Measurements from ENCODE around the gene RNF32.
"Not testable (repeated sequence)": the region's sequence is repeated elsewhere in the genome, so short reads cannot be mapped to it uniquely, and the experiment has no call there.

RNF32 gene

DNA sequence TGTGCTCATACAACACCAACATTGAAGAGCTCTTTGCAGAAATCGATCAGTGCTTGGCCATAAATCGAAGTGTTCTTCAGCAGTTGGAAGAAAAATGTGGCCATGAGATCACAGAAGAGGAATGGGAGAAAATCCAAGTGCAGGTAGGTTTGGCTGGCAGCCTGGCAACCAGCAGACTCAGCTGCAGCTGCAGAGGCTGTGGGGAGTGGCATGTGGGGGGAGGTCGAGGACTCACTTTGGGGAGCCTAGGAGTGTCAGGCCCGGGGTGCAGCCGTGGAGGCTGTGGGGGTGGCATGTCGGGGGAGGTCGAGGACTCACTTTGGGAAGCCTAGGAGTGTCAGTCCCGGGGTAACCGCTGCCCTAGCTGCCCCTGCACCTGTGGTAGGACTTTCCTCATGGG, 35.1 kb downstream of the RNF32 start:
- DNase-seq (ENCODE audit: low spot score) = no peak

DNA sequence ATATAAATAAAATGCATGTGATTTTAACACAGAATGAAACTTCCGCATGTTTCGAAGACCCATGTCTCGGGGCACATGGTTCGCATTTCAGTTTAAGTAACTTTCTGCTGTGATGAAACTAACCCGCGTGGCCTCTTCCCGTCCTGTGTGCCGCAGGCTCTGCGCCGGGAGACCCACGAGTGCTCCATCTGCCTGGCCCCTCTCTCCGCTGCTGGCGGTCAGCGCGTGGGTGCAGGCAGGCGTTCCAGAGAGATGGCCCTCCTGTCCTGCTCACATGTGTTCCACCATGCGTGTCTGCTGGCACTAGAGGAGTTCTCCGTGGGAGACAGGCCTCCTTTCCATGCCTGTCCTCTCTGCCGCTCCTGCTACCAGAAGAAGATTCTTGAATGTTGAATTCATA, 35.7 kb downstream of the RNF32 start:
- DNase-seq (ENCODE audit: low spot score) = no peak

DNA sequence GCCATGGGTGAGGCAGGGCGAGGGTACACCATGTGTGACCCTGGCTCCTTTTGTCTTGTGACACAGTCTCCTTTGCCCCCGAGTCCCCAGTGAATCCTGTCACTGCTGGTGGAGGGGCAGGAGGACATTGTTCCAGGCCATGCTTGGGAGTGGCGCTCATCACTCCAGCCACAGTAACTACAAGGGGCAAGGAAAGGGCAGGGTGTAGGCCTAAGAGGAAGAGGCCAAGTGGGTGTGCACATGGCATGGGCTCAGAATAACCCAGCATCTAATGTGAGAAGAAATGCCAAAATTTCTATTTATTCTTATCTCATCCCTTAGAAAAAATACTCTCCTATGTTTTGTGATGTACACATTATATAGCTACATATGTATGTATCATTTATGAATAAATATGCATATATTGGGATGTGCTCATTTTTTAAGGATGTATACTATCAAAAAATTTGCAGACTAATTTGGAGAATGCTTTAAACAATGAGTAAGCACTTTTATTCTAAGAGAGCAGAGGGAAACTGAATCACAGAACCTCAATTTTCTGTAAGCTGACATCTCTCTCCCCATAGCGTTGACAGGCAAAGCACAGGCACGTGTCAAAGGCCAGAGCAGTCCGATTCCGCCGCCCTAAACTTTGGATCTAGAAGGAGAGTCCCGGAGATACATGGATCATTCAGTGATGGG, 36.9 kb downstream of the RNF32 start:
- no peak for DNase-seq (ENCODE audit: low spot score)

DNA sequence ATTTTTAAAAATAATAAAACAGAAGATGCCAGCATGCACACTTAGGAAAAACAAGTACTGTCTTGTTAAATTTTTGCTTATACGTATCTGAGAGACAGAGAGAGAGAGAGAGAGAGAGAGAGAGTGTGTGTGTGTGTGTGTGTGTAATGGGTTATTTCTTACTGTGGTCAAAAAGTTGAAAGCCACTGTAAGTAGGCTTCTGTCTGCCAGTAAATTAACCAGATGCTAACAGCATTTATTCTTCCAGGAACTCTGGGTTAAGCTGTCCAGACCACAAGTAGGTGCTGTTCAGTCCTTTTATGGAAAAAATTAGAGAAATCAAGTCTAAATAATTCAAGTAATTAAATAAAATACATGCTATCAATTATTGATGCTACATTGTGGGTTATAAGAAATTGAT, 39.7 kb downstream of the RNF32 start:
- DNase-seq (ENCODE audit: low spot score) = no peak

DNA sequence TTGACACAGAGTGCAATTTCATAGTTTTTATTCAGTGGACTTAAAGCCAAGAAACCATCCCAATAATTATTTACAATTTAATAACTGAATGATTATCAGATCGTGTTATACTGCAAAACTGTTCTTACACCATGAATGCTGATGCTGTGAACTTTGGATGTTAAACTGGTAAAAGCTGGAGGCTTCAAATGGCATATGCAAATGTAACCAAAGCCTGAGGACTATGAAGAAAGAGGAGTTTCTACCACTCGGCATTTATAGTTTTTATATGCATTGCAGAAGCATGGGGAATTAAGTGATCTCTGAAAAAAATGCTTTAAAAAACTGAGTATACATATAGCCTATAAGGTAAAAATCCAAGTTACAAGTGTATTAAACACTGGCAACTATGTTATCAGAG, 42.4 kb downstream of the RNF32 start:
- no peak for DNase-seq (ENCODE audit: low spot score)

DNA sequence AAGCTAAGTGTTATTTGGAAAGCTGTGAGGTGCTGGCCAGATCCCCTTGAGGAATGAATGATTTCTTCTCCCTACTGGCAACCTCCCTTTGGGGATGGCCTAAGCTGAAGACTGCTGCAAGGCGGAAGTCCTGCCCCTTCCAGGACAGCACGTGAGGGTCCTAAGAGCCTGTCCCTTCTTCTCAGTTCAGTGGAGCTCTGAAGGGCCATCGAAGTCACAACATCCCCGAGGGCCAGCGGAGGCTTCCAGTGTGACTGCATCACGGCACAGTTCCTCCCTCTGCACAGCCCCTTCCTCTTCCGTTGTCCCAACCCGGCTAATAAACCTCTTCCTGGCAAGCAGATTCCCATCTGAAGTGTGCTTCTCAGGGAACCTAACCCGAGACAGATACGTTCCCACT, 43.7 kb downstream of the RNF32 start:
- DNase-seq (ENCODE audit: low spot score) = no peak

- DNase-seq (ENCODE audit: low spot score) = no peak
Observed at GRCh38 chr7:156684661-156685060, 44.1 kb downstream of the RNF32 start.

DNA sequence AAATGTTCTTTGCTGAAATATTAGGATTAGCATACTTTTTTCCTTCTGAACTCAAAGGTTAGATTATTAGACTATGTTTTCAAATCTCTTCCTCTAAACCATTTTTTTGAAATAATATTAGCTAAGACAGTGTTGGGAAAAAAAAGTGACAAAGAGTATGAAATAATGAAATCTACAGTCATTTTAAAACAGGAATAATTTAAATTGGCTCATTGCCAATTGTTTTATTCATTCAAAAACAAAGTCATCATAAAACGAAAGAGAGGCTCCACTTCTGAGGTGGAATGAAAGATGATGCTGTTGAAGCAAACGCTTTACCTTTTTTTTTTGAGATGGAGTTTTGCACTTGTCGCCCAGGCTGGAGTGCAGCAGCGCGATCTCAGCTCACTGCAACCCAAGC, 51.2 kb downstream of the RNF32 start:
- DNase-seq (ENCODE audit: low spot score) = no peak

GRCh38 chr7:156692849-156693248, 52.3 kb downstream of the RNF32 start:
- no peak for DNase-seq (ENCODE audit: low spot score)

- DNase-seq (ENCODE audit: low spot score) = no peak
Observed at GRCh38 chr7:156693627-156694026, 53.1 kb downstream of the RNF32 start.

DNA sequence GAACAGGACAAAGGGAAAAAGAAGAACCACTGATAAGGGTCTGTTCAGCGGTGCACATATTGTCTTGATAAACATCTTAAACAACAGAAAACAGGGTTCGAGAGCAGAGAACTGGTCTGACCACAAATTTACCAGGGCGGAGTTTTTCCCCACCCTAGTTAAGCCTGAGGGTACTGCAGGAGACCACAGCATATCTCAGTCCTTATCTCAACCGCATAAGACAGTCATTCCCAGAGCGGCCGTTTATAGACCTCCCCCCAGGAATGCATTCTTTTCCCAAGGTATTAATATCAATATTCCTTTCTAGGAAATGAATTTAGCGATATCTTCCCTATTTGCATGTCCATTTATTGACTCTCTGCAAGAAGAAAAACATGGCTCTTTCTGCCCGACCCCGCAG, 56.7 kb downstream of the RNF32 start:
- DNase-seq (ENCODE audit: low spot score) = not testable (repeated sequence)

GRCh38 chr7:156698512-156698911, 57.9 kb downstream of the RNF32 start:
- DNase-seq (ENCODE audit: low spot score) = not testable (repeated sequence)

- DNase-seq (ENCODE audit: low spot score) = not testable (repeated sequence)
Observed at GRCh38 chr7:156701787-156702186, 61.2 kb downstream of the RNF32 start.

GRCh38 chr7:156702399-156702798, 61.8 kb downstream of the RNF32 start:
- DNase-seq (ENCODE audit: low spot score) = no peak

- DNase-seq (ENCODE audit: low spot score) = no peak
Observed at GRCh38 chr7:156703209-156703608, 62.6 kb downstream of the RNF32 start.

GRCh38 chr7:156703773-156704482, 63.4 kb downstream of the RNF32 start:
- no peak for DNase-seq (ENCODE audit: low spot score)

- DNase-seq (ENCODE audit: low spot score) = no peak
Observed at GRCh38 chr7:156722043-156722826, 81.7 kb downstream of the RNF32 start.

DNA sequence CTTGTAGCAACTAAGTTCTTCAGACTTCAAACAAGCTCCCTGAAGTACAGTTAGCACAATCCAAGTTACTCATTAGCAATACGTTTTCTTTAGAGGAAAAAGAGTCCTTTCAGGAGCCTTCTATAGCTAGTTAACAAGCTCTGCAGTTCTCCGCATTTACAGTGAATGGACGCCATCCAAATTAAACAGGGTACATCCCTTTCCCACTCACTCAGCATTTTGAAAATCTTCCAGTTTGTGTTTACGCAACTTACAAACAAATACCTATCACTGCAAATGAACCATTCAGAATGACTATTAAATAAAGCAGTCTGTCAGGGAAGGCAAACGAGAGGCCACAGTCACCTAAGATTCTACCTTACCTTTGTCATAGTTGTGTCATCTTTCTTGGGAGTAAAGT, 84.5 kb downstream of the RNF32 start:
- DNase-seq (ENCODE audit: low spot score) = no peak

DNA sequence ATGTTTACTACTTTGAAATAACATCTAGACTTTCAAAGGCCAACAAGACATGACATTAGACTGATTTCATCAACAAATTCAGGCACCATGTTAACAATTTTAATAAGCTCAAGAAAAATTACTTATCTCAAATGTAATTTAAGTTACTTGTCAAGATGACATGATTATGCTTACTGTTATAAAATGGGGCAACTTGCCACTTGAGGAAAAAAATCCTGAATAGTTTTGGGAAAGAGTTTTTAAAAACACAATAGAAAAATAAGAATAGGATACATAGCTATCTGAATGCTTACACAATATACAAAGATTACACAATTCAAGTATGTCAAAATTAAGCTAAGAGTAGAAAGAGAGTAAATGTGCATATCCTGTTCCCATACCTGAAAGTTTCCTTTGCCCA, 85.4 kb downstream of the RNF32 start:
- no peak for DNase-seq (ENCODE audit: low spot score)

Measured in iPS-NIHi11 (cell line).